GM12873 (cell line): Measurements from ENCODE around the gene ASCL5.

Experiments
- CTCF ChIP-seq: IDR thresholded peaks from 2 replicates; pipeline ENCODE4 v1.5.1; 2012; ENCODE audit warnings: low read depth, mild to moderate bottlenecking, moderate library complexity, low read length, control low read depth; ENCODE audit not compliant: insufficient read depth; ENCODE audit errors: missing control alignments

Gene ASCL5

GRCh38 chr1:201116091-201116490, 10.9 kb downstream of the ASCL5 start:
- no peak for TF ChIP-seq CTCF

GRCh38 chr1:201115390-201115937, 11.5 kb downstream of the ASCL5 start:
- TF ChIP-seq CTCF, result no peak

DNA sequence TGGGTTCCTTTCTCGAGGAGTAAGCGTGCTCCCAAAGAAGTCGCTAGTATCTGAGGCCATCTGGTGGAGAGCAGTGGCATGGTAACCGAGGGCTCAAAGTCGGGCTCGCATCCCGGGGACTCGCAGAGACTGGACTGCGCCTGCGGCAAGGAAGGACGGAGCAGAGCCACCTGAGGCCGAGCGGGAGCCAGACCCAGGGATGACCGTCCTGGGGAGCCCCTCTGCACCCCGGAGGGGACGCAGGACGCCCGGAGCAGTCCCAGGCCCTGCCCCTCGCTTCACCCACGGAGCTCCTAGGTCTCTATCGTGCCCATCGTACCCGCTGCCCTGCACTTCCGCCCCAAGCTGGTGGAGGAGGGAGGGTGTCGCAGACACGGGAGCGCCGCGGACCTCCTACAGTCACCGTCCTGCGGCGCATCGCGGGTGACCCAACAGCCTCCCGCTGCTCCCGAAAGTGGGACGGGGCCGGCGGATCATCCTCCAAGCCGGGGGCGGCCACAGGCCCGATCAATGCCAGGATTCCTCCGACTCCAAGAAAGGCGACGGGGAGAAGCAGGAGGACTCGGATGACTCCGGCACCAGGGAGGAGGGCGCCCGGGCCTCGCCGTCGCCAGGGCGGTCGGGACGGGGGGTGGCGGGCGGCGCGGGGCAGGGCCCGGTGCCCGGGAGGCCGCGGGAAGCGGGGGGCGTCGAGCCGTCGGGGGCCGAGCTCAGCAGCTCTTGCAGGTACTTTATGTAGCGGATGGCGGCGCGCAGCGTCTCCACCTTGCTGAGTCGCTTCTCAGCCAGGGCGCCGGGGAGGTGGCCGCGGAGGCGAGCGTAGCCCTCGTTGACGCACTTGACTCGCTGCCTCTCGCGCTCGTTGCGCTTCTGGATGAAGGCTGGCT, 12.5 kb downstream of the ASCL5 start:
- peak; percentile 88 for TF ChIP-seq CTCF

DNA sequence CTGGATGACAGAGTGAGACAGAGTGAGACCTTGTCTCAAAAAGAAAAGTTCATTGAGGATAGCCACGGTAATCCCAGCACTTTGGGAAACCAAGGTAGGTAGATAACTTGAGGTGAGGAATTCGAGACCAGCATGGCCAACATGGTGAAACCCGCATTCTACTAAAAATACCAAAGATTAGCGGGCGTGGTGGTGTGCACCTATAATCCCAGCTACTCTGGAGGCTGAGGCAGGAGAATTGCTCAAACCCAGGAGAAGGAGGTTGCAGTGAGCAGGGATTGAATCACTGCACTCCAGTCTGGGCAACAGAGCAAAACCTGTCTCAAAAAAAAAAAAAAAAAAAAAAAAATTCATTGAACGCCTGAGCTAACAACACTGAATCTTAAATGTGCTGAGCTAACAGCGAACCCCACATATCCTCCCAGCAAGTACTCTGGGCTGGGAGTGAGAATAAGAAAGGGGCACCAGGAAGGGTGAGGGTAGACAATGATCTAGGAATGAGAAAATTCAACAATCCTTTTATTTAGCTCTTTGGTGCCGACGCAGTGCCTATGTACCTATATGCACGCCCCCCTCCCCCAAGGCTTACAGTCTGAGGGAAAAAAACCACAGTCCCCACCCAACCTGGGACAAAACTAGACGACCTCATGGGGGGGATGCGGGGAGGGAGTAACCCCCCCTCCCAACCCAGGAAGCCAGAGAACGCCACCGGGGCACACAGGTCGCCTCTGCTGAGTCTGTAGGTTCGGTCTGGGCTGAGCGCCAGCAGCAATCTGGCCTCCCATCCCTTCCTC, 13.3 kb downstream of the ASCL5 start:
- no peak for TF ChIP-seq CTCF

DNA sequence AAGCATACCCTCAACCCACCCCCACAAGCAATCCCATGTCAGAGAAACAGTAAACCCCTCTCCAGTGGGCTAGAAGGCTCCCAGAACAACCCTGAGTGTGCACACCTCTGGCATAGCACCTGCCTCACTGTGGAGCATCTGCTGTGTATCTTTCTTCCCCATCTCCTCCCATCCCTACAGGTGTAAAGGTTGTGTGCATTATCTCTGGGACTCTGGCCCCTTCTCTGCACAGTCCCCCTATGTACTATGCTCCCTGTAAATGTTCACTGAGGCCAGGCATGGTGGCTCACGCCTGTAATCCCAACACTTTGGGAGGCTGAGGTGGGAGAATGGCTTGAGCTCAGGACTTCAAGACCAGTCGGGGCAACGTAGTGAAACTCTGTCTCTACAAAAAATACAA, 14.1 kb downstream of the ASCL5 start:
- TF ChIP-seq CTCF, result no peak

- no peak for TF ChIP-seq CTCF
Observed at GRCh38 chr1:201112173-201112731, 14.7 kb downstream of the ASCL5 start, which contains the start of gene CACNA1S. Gene CACNA1S (minus strand): TSS chr1:201112426. CDS start chr1:201112339, 87 bp downstream.

DNA sequence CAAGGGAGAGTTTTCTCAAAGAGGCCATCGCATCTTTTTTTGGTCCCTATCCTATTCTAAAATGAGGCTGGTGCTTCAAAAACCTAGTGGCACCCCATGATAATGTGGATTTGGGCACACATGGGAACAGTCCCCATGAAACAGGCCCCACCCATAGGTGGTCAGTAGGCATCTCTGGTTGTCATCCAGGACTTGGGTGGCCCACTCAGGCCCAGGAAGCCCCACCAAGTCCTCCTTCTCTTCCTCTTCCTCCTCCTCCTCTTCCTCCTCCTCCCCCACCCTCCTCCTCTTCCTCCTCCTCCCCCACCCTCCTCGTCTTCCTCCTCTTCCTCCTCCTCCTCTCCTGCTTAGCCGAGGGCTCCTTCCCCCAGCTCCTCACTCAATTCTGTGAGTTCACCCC, 15.3 kb downstream of the ASCL5 start:
- no peak for TF ChIP-seq CTCF
